Muscle layer of duodenum (tissue), 2 donors: ENCODE data around the gene EXOC4.

Source experiments
- H3K27ac ChIP-seq: one replicate; pipeline ENCODE4 v1.7.0; 2013; ENCODE audit warnings: mild to moderate bottlenecking, low read length
- H3K27me3 ChIP-seq: one replicate; pipeline ENCODE4 v1.7.0; 2013; ENCODE audit warnings: low read depth, mild to moderate bottlenecking, control low read depth, low read length
- H3K36me3 ChIP-seq, 2 donors: one replicate each; pipeline ENCODE4 v1.7.0; 2013; ENCODE audit warnings: low read length in 2 of 2, control low read depth in 1 of 2, mild to moderate bottlenecking in 1 of 2; ENCODE audit not compliant: insufficient read depth in 2 of 2, control insufficient read depth in 1 of 2
- H3K4me1 ChIP-seq, 2 donors: one replicate each; pipeline ENCODE4 v1.7.0; 2013; ENCODE audit warnings: low read length in 2 of 2, mild to moderate bottlenecking in 2 of 2, control low read depth in 1 of 2, moderate library complexity in 1 of 2; ENCODE audit not compliant: insufficient read depth in 2 of 2, control insufficient read depth in 1 of 2
- H3K4me3 ChIP-seq, 2 donors: one replicate each; pipeline ENCODE4 v1.7.0; 2013; ENCODE audit warnings: low read length in 2 of 2, low read depth in 1 of 2, mild to moderate bottlenecking in 1 of 2
- H3K9me3 ChIP-seq, 2 donors: one replicate each; pipeline ENCODE4 v1.7.0; 2013; ENCODE audit warnings: low read length in 2 of 2, control low read depth in 1 of 2, mild to moderate bottlenecking in 1 of 2; ENCODE audit not compliant: control insufficient read depth in 1 of 2
- donor health status: healthy.

The EXOC4 gene

GRCh38 chr7:133391206-133391605, 138.3 kb downstream of the EXOC4 start:
- Histone ChIP-seq H3K27me3 (no peaks in the 10 kb centered on the region), H3K27ac (no peak overlapping the region), H3K9me3 (no peaks in the 10 kb centered on the region), H3K4me1 (no peaks in the 10 kb centered on the region), H3K4me3 (no peak overlapping the region), H3K36me3 (no peaks in the 10 kb centered on the region)

- H3K27me3 ChIP-seq, result no peaks in the 10 kb centered on the region
- no peak overlapping the region for H3K4me3 ChIP-seq
- no peaks in the 10 kb centered on the region for H3K36me3 ChIP-seq
- no peaks in the 10 kb centered on the region for H3K4me1 ChIP-seq
- H3K27ac ChIP-seq, result no peak overlapping the region
- no peaks in the 10 kb centered on the region for H3K9me3 ChIP-seq
Observed at GRCh38 chr7:133394369-133394768, 141.5 kb downstream of the EXOC4 start.

GRCh38 chr7:133395551-133395950, 142.7 kb downstream of the EXOC4 start:
- Histone ChIP-seq H3K4me1 (no peaks in the 10 kb centered on the region), H3K4me3 (no peak overlapping the region), H3K9me3 (no peaks in the 10 kb centered on the region), H3K27me3 (no peaks in the 10 kb centered on the region), H3K36me3 (no peaks in the 10 kb centered on the region), H3K27ac (no peak overlapping the region)

- H3K4me3 ChIP-seq, result no peak overlapping the region
- no peaks in the 10 kb centered on the region for H3K36me3 ChIP-seq
- peaks cover 0 to 9% of the 10 kb centered on the region in 2 donors for H3K4me1 ChIP-seq
- no peak overlapping the region for H3K27ac ChIP-seq
- no peaks in the 10 kb centered on the region for H3K9me3 ChIP-seq
- H3K27me3 ChIP-seq, result no peaks in the 10 kb centered on the region
Observed at GRCh38 chr7:133398506-133398905, 145.6 kb downstream of the EXOC4 start.

GRCh38 chr7:133401225-133401624, 148.3 kb downstream of the EXOC4 start:
- H3K36me3 ChIP-seq, result no peaks in the 10 kb centered on the region
- no peaks in the 10 kb centered on the region for H3K27me3 ChIP-seq
- H3K27ac ChIP-seq, result no peak overlapping the region
- H3K4me1 ChIP-seq, result peaks cover 0 to 9% of the 10 kb centered on the region in 2 donors
- no peak overlapping the region for H3K4me3 ChIP-seq
- no peaks in the 10 kb centered on the region for H3K9me3 ChIP-seq

GRCh38 chr7:133408212-133408611, 155.3 kb downstream of the EXOC4 start:
- Histone ChIP-seq H3K9me3 (no peaks in the 10 kb centered on the region), H3K27me3 (no peaks in the 10 kb centered on the region), H3K27ac (no peak overlapping the region), H3K4me3 (no peak overlapping the region), H3K36me3 (no peaks in the 10 kb centered on the region), H3K4me1 (no peaks in the 10 kb centered on the region)

- Histone ChIP-seq H3K4me3 (no peak overlapping the region), H3K27ac (no peak overlapping the region), H3K4me1 (no peaks in the 10 kb centered on the region), H3K27me3 (no peaks in the 10 kb centered on the region), H3K36me3 (no peaks in the 10 kb centered on the region), H3K9me3 (no peaks in the 10 kb centered on the region)
Observed at GRCh38 chr7:133409421-133409820, 156.5 kb downstream of the EXOC4 start.

- Histone ChIP-seq H3K27me3 (no peaks in the 10 kb centered on the region), H3K4me3 (no peak overlapping the region), H3K27ac (no peak overlapping the region), H3K36me3 (no peaks in the 10 kb centered on the region), H3K4me1 (no peaks in the 10 kb centered on the region), H3K9me3 (no peaks in the 10 kb centered on the region)
Observed at GRCh38 chr7:133409966-133410365, 157.1 kb downstream of the EXOC4 start.

GRCh38 chr7:133411395-133411794, 158.5 kb downstream of the EXOC4 start:
- no peaks in the 10 kb centered on the region for H3K4me1 ChIP-seq
- H3K36me3 ChIP-seq, result no peaks in the 10 kb centered on the region
- no peaks in the 10 kb centered on the region for H3K9me3 ChIP-seq
- no peak overlapping the region for H3K27ac ChIP-seq
- no peak overlapping the region for H3K4me3 ChIP-seq
- H3K27me3 ChIP-seq, result no peaks in the 10 kb centered on the region

GRCh38 chr7:133412942-133413341, 160.1 kb downstream of the EXOC4 start:
- Histone ChIP-seq H3K9me3 (no peaks in the 10 kb centered on the region), H3K4me3 (no peak overlapping the region), H3K27ac (no peak overlapping the region), H3K36me3 (no peaks in the 10 kb centered on the region), H3K27me3 (no peaks in the 10 kb centered on the region), H3K4me1 (no peaks in the 10 kb centered on the region)

- no peaks in the 10 kb centered on the region for H3K9me3 ChIP-seq
- H3K4me3 ChIP-seq, result no peak overlapping the region
- H3K4me1 ChIP-seq, result no peaks in the 10 kb centered on the region
- no peaks in the 10 kb centered on the region for H3K27me3 ChIP-seq
- peaks cover 0 to 1% of the 10 kb centered on the region in 2 donors for H3K36me3 ChIP-seq
- H3K27ac ChIP-seq, result no peak overlapping the region
Observed at GRCh38 chr7:133419041-133419440, 166.2 kb downstream of the EXOC4 start.

GRCh38 chr7:133423618-133424017, 170.7 kb downstream of the EXOC4 start:
- H3K9me3 ChIP-seq, result no peaks in the 10 kb centered on the region
- H3K4me1 ChIP-seq, result no peaks in the 10 kb centered on the region
- H3K36me3 ChIP-seq, result peaks cover 0 to 7% of the 10 kb centered on the region in 2 donors
- H3K27me3 ChIP-seq, result no peaks in the 10 kb centered on the region
- H3K4me3 ChIP-seq, result no peak overlapping the region
- H3K27ac ChIP-seq, result no peak overlapping the region
